HEK293 (cell line): ENCODE measurements around the gene HSPB2.

ENCODE experiments used
- ZNF777 ChIP-seq: fragments of 450-650 bp; formaldehyde crosslinking; IDR thresholded peaks from 2 replicates; pipeline ENCODE4 v1.5.1; 2017; ENCODE audit warnings: missing biosample characterization, missing genetic modification characterization, borderline replicate concordance
- TF ChIP-seq, protein P1 (sequence below): fragments of 450-650 bp; formaldehyde crosslinking; IDR thresholded peaks from 2 replicates; pipeline ENCODE4 v1.5.1; 2016; ENCODE audit warnings: missing biosample characterization, missing genetic modification characterization
- TF ChIP-seq, protein P2 (sequence below): sonication (generic); formaldehyde crosslinking; IDR thresholded peaks from 2 replicates; pipeline ENCODE4 v1.8.1; 2022; ENCODE audit warnings: mild to moderate bottlenecking, moderate library complexity, missing genetic modification reagents

DNA sequence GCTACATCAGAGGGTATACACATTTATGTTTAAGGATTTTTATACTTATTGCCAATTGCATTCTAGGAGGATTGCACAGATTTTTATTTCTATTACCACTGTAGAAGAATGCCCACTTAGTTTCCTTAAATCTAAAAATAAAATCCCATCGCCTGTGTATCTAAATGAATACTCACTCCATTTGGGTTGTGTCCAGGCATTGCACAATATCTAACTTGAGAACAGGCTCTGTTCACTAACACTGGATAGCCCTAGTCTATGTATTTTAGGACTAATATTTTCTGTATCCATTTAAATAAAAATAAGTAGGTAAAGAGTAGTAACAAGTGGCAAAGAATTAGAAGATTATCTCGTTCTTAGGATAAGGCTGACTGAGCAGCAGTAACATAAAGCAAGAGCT, 10.3 kb downstream of the HSPB2 start:
- TF ChIP-seq, protein P1, sequence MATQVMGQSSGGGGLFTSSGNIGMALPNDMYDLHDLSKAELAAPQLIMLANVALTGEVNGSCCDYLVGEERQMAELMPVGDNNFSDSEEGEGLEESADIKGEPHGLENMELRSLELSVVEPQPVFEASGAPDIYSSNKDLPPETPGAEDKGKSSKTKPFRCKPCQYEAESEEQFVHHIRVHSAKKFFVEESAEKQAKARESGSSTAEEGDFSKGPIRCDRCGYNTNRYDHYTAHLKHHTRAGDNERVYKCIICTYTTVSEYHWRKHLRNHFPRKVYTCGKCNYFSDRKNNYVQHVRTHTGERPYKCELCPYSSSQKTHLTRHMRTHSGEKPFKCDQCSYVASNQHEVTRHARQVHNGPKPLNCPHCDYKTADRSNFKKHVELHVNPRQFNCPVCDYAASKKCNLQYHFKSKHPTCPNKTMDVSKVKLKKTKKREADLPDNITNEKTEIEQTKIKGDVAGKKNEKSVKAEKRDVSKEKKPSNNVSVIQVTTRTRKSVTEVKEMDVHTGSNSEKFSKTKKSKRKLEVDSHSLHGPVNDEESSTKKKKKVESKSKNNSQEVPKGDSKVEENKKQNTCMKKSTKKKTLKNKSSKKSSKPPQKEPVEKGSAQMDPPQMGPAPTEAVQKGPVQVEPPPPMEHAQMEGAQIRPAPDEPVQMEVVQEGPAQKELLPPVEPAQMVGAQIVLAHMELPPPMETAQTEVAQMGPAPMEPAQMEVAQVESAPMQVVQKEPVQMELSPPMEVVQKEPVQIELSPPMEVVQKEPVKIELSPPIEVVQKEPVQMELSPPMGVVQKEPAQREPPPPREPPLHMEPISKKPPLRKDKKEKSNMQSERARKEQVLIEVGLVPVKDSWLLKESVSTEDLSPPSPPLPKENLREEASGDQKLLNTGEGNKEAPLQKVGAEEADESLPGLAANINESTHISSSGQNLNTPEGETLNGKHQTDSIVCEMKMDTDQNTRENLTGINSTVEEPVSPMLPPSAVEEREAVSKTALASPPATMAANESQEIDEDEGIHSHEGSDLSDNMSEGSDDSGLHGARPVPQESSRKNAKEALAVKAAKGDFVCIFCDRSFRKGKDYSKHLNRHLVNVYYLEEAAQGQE (tag by site-specific recombination): no peak
- TF ChIP-seq, protein P2, sequence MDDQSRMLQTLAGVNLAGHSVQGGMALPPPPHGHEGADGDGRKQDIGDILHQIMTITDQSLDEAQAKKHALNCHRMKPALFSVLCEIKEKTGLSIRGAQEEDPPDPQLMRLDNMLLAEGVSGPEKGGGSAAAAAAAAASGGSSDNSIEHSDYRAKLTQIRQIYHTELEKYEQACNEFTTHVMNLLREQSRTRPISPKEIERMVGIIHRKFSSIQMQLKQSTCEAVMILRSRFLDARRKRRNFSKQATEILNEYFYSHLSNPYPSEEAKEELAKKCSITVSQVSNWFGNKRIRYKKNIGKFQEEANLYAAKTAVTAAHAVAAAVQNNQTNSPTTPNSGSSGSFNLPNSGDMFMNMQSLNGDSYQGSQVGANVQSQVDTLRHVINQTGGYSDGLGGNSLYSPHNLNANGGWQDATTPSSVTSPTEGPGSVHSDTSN (CRISPR knock-in tag): no peak
- TF ChIP-seq ZNF777: no peak
